HCT116 (cell line): ENCODE data around the gene ALAS2.
A peak's percentile ranks its signal among the peaks of the same experiment; 100 is the strongest.

Source experiments
- CEBPB ChIP-seq: IDR thresholded peaks from 2 replicates; pipeline ENCODE4 v1.6.1; 2012; ENCODE audit warnings: low read depth
- CTCF ChIP-seq, 3 experiments: fragments of 200-600 bp in 1 of 3; sonication (generic) in 1 of 3; IDR thresholded peaks in 2 of 3; conservative IDR thresholded peaks in 1 of 3; 2 replicates each; pipeline ENCODE4 v1.5.1; 2012 to 2017; ENCODE audit warnings: low read depth in 2 of 3, low read length in 2 of 3, antibody characterized with exemption in 1 of 3, borderline replicate concordance in 1 of 3, control low read depth in 1 of 3, mild to moderate bottlenecking in 1 of 3, mixed read lengths in 1 of 3, mixed run types in 1 of 3, moderate library complexity in 1 of 3; ENCODE audit not compliant: insufficient read depth in 1 of 3
- EZH2phosphoT487 ChIP-seq: fragments of 200-600 bp; IDR thresholded peaks from 2 replicates; pipeline ENCODE4 v1.6.1; 2018; ENCODE audit warnings: antibody characterized with exemption, borderline replicate concordance
- JUND ChIP-seq: IDR thresholded peaks from 2 replicates; pipeline ENCODE4 v1.6.1; 2012
- POLR2A ChIP-seq: IDR thresholded peaks from 2 replicates; pipeline ENCODE4 v1.7.0; 2011; ENCODE audit warnings: borderline replicate concordance; ENCODE audit not compliant: insufficient read depth, insufficient read length; ENCODE audit errors: extremely low read depth
- POLR2AphosphoS5 ChIP-seq: IDR thresholded peaks from 2 replicates; pipeline ENCODE4 v1.6.1; 2011; ENCODE audit warnings: mild to moderate bottlenecking, low read depth, low read length, moderate library complexity
- RAD21 ChIP-seq: IDR thresholded peaks from 2 replicates; pipeline ENCODE4 v1.6.1; 2012; ENCODE audit warnings: low read depth, mild to moderate bottlenecking
- REST ChIP-seq: IDR thresholded peaks from 2 replicates; pipeline ENCODE4 v1.6.1; 2012; ENCODE audit warnings: low read depth
- SP1 ChIP-seq: IDR thresholded peaks from 2 replicates; pipeline ENCODE4 v1.6.1; 2012; ENCODE audit warnings: low read depth
- TF ChIP-seq, protein P1 (sequence below): IDR thresholded peaks from 2 replicates; pipeline ENCODE4 v1.6.1; 2012
- TF ChIP-seq, protein P2 (sequence below): IDR thresholded peaks from 2 replicates; pipeline ENCODE4 v1.6.1; 2011; ENCODE audit warnings: mild to moderate bottlenecking, low read length, moderate library complexity; ENCODE audit not compliant: insufficient replicate concordance; ENCODE audit errors: extremely low read depth

GRCh38 chrX:55008571-55009358, 22.0 kb downstream of the ALAS2 start:
- TF ChIP-seq CTCF (IDR thresholded peaks at IDR 0.05 in 2 of 3, conservative IDR thresholded peaks at IDR 0.05 in 1 of 3; ENCODE audit: borderline replicate concordance in 1 of 3, insufficient read depth in 1 of 3, low read depth in 2 of 3, low read length in 2 of 3) (no peak), EZH2phosphoT487 (no peak), POLR2A (no peak), POLR2AphosphoS5 (peak; percentile 22; the same call in 1 of the 2 replicates), REST (no peak), SP1 (no peak), RAD21 (no peak), CEBPB (no peak), JUND (no peak)
- TF ChIP-seq, protein P1, sequence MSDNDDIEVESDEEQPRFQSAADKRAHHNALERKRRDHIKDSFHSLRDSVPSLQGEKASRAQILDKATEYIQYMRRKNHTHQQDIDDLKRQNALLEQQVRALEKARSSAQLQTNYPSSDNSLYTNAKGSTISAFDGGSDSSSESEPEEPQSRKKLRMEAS, result no peak
- TF ChIP-seq, protein P2, sequence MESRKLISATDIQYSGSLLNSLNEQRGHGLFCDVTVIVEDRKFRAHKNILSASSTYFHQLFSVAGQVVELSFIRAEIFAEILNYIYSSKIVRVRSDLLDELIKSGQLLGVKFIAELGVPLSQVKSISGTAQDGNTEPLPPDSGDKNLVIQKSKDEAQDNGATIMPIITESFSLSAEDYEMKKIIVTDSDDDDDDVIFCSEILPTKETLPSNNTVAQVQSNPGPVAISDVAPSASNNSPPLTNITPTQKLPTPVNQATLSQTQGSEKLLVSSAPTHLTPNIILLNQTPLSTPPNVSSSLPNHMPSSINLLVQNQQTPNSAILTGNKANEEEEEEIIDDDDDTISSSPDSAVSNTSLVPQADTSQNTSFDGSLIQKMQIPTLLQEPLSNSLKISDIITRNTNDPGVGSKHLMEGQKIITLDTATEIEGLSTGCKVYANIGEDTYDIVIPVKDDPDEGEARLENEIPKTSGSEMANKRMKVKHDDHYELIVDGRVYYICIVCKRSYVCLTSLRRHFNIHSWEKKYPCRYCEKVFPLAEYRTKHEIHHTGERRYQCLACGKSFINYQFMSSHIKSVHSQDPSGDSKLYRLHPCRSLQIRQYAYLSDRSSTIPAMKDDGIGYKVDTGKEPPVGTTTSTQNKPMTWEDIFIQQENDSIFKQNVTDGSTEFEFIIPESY, result no peak
